ENCODE measurements around the gene TMEM169. TPM values are rescaled to one million over a fixed set of nuclear protein-coding genes. Genes with fewer than 3 reads are reported as not detected.

TMEM169 gene
- total and polyA plus RNA-seq, 10 of the 15 experiments (the other 5 are each of a cell fraction or from before 2014, with no cell fraction given) = 0.23 to 3.2 (median 2.3) TPM

- TF ChIP-seq CEBPB (IDR thresholded peaks at IDR 0.05; ENCODE audit: borderline replicate concordance in 1 of 2, low read depth in 2 of 2, low read length in 2 of 2) = 0 out of 4 replicates have a peak, but pooled peaks of 1 of the 2 experiments have one; percentile 33
- no peak for TF ChIP-seq CBX5 (IDR thresholded peaks at IDR 0.05; ENCODE audit: low read depth)
- TF ChIP-seq CHD1 (IDR thresholded peaks at IDR 0.05; ENCODE audit: low read depth, low read length) = no peak
- TF ChIP-seq POLR2AphosphoS5 (IDR thresholded peaks at IDR 0.05; ENCODE audit: low read length) = 0 out of 2 replicates have a peak, but pooled peaks have one; percentile 58
- TF ChIP-seq MTA3 (IDR thresholded peaks at IDR 0.05; ENCODE audit: borderline replicate concordance, low read length) = peak; percentile 14; the same call in 1 of the 2 replicates
- Histone ChIP-seq H3K4me1 (ENCODE audit: control insufficient read depth, insufficient read depth, low read length) (peaks cover 29% of the 10 kb centered on the region), H3K4me2 (ENCODE audit: control insufficient read depth, insufficient read depth) (peak overlapping the region; percentile 93), H3K9ac (ENCODE audit: control insufficient read depth, insufficient read depth, low read length) (peak overlapping the region; percentile 51), H3K27me3 (replicated peaks in 1 of 2; ENCODE audit: control insufficient read depth in 2 of 2, insufficient read depth in 2 of 2, low read length in 1 of 2) (no peaks in the 10 kb centered on the region), H3K79me2 (ENCODE audit: control insufficient read depth, insufficient read depth, low read length) (peaks cover 81% of the 10 kb centered on the region), H3K36me3 (ENCODE audit: control insufficient read depth in 2 of 2, insufficient read depth in 2 of 2, low read length in 1 of 2) (peaks cover 0 to 15% of the 10 kb centered on the region in 2 experiments; a peak in 3 of 4 replicates), H3K9me3 (replicated peaks; ENCODE audit: control insufficient read depth, insufficient read depth, low read length) (no peaks in the 10 kb centered on the region), H3K4me3 (peak overlapping the region; percentile 94), H3K27ac (ENCODE audit: control insufficient read depth, insufficient read depth) (peak overlapping the region; percentile 99), H4K20me1 (ENCODE audit: control insufficient read depth, insufficient read depth) (no peaks in the 10 kb centered on the region), H2AFZ (ENCODE audit: control insufficient read depth, low read depth, low read length) (no peak overlapping the region)
- ChIA-PET SMC1A (ENCODE audit: uncharacterized antibody, unreplicated experiment) (interaction anchor here (0.7 to 7.6 kb wide), 13 partner anchors 10 to 162 kb away, joined by 3 to 59 read pairs (median 6); no protein-coding TSS in a partner anchor), CTCF (interaction anchor here (0.6 to 8.6 kb wide), 18 partner anchors 9 to 291 kb away, joined by 3 to 105 read pairs (median 8); partner anchors contain the start of genes MREG, PECR and TMEM169), RAD21 (ENCODE audit: unreplicated experiment) (interaction anchor here (0.7 to 6.6 kb wide), 14 partner anchors 11 to 162 kb away, joined by 3 to 42 read pairs (median 4); partner anchors contain the start of genes PECR and TMEM169), POLR2A (interaction anchor here (1.1 to 2.2 kb wide), 4 partner anchors 11 to 80 kb away, joined by 3 to 8 read pairs (median 5); no protein-coding TSS in a partner anchor)
- in situ Hi-C loops (cut with MboI) (no loop called here), intact Hi-C loops (cut with micrococcal nuclease; ENCODE audit: unreplicated experiment) (loop anchor here (1.0 to 10.0 kb wide), 7 partner anchors 56 to 552 kb away; partner anchors contain the start of gene SMARCAL1)
- no peak for FAIRE-seq
- no peak for DNase-seq (ENCODE audit: low read depth, low spot score)
- no TSS peak for BruUV-seq (replicated peaks)
- ATAC-seq = peak; percentile 1; the same call in 1 of the 3 replicates
- WGBS (ENCODE audit: insufficient coverage, insufficient replicate concordance, low lambda C conversion rate, missing lambda C conversion rate) = 5% methylated on average over 4 of the region's 4 CpGs
These were observed 31.2 kb downstream of the TMEM169 start for GRCh38 chr2:216112926-216113325.

DNA sequence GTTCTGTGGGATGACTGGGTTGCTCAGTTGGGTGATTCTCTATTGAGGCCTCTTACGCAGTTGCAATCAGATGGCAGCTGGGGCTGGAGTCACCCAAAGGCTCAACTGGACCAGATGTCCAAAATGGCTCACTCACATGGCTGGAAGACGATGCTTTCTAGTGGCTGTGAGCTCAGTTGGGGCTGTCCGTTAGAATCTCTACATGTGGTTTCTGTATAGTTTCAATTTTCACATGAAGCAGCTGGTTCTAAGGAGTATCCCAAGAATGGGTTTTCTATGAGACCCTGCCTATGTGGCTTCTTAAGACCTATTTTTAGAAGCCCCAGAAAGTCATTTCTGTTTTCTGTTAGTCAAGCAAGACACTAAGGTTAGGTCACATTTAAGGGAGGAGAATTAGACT lies 31.9 kb downstream of the TMEM169 start:
- peak; percentile 77 for ATAC-seq
- peak overlapping the region; percentile 93 for H3K4me2 ChIP-seq (ENCODE audit: control insufficient read depth, insufficient read depth)
- H3K9ac ChIP-seq (ENCODE audit: control insufficient read depth, insufficient read depth, low read length) = peak overlapping the region; percentile 51
- peak; percentile 73 for DNase-seq (ENCODE audit: low read depth, low spot score)
- in situ Hi-C loops (cut with MboI) (no loop called here), intact Hi-C loops (cut with micrococcal nuclease; ENCODE audit: unreplicated experiment) (loop anchor here (1.0 to 10.0 kb wide), 7 partner anchors 56 to 551 kb away; partner anchors contain the start of gene SMARCAL1)
- H3K9me3 ChIP-seq (replicated peaks; ENCODE audit: control insufficient read depth, insufficient read depth, low read length) = no peaks in the 10 kb centered on the region
- H3K36me3 ChIP-seq (ENCODE audit: control insufficient read depth in 2 of 2, insufficient read depth in 2 of 2, low read length in 1 of 2) = peaks cover 2 to 22% of the 10 kb centered on the region in 2 experiments
- H3K27me3 ChIP-seq (replicated peaks in 1 of 2; ENCODE audit: control insufficient read depth in 2 of 2, insufficient read depth in 2 of 2, low read length in 1 of 2) = no peaks in the 10 kb centered on the region
- H3K79me2 ChIP-seq (ENCODE audit: control insufficient read depth, insufficient read depth, low read length) = peaks cover 87% of the 10 kb centered on the region
- no peak overlapping the region for H2AFZ ChIP-seq (ENCODE audit: control insufficient read depth, low read depth, low read length)
- peak overlapping the region; percentile 99 for H3K27ac ChIP-seq (ENCODE audit: control insufficient read depth, insufficient read depth)
- no TSS peak for BruUV-seq (replicated peaks)
- ChIA-PET CTCF (interaction anchor here (0.6 to 8.6 kb wide), 32 partner anchors 10 to 384 kb away, joined by 3 to 105 read pairs (median 7); partner anchors contain the start of genes PECR and TMEM169), POLR2A (interaction anchor here (1.0 to 2.2 kb wide), 7 partner anchors 29 to 299 kb away, joined by 3 to 8 read pairs (median 4); partner anchors contain the start of gene SMARCAL1), SMC1A (ENCODE audit: uncharacterized antibody, unreplicated experiment) (interaction anchor here (0.7 to 7.6 kb wide), 18 partner anchors 10 to 163 kb away, joined by 3 to 59 read pairs (median 5); no protein-coding TSS in a partner anchor), RAD21 (ENCODE audit: unreplicated experiment) (interaction anchor here (0.7 to 6.6 kb wide), 14 partner anchors 28 to 163 kb away, joined by 3 to 42 read pairs (median 4); partner anchors contain the start of genes PECR and TMEM169)
- H3K4me3 ChIP-seq = peak overlapping the region; percentile 94
- peak; percentile 82 for FAIRE-seq
- 3% methylated on average over 3 of the region's 3 CpGs for WGBS (ENCODE audit: insufficient coverage, insufficient replicate concordance, low lambda C conversion rate, missing lambda C conversion rate)
- no peaks in the 10 kb centered on the region for H4K20me1 ChIP-seq (ENCODE audit: control insufficient read depth, insufficient read depth)
- peaks cover 29% of the 10 kb centered on the region for H3K4me1 ChIP-seq (ENCODE audit: control insufficient read depth, insufficient read depth, low read length)
- TF ChIP-seq CHD4 (IDR thresholded peaks at IDR 0.05) (no peak), ZBTB11 (CRISPR knock-in tag; IDR thresholded peaks at IDR 0.05) (no peak), RAD21 (IDR thresholded peaks at IDR 0.05; ENCODE audit: insufficient read depth, low read depth, low read length) (no peak; the same call in 1 of the 2 replicates)
